Spinal cord (tissue), 10 donors: ENCODE results near the gene PROZ. TPM values are rescaled to one million over a fixed set of nuclear protein-coding genes. Genes with fewer than 3 reads are reported as not detected.

ENCODE experiments used
- DNase-seq, 6 donors: peaks; one replicate each; pipeline versions ENCODE4 v3.0.0 to v3.0.0-alpha.2; 2013 to 2015; ENCODE audit warnings: low spot score in 6 of 6, low read depth in 4 of 6
- H3K27ac ChIP-seq: one replicate; pipeline ENCODE4 v1.5.1; 2013; ENCODE audit warnings: low read depth, low read length, control low read depth
- H3K27me3 ChIP-seq: one replicate; pipeline ENCODE4 v1.6.1; 2013; ENCODE audit warnings: low read length; ENCODE audit not compliant: control insufficient read depth, insufficient read depth
- H3K36me3 ChIP-seq: one replicate; pipeline ENCODE4 v1.6.1; 2013; ENCODE audit warnings: low read length; ENCODE audit not compliant: control insufficient read depth, insufficient read depth
- H3K4me1 ChIP-seq: one replicate; pipeline ENCODE4 v1.6.1; 2013; ENCODE audit warnings: low read length; ENCODE audit not compliant: control insufficient read depth, insufficient read depth
- H3K4me3 ChIP-seq: one replicate; pipeline ENCODE4 v1.5.1; 2013; ENCODE audit warnings: low read depth, low read length, control low read depth
- H3K9me3 ChIP-seq: one replicate; pipeline ENCODE4 v1.6.1; 2013; ENCODE audit warnings: low read length; ENCODE audit not compliant: control insufficient read depth, insufficient read depth
- WGBS: methylation state at CpG from one replicate; pipeline ENCODE4 v1.1.5; 2013; ENCODE audit warnings: missing lambda C conversion rate; ENCODE audit not compliant: insufficient coverage; 5-methylcytosine and 5-hydroxymethylcytosine counted together
- polyA plus RNA-seq, 2 donors: library from polyadenylated mRNA; unstranded; fragments of 120-200 nt; gene quantifications; one replicate each; pipeline ENCODE4 v1.2.1, GENCODE V29; 2013; ENCODE audit not compliant: insufficient read length in 2 of 2
- total RNA-seq, 2 donors: library from RNA; depleted of rRNA in 1 of 2; stranded (reverse); fragments of 120-200 nt in 1 of 2; fragments of >200 nt in 1 of 2; gene quantifications; one replicate each; pipeline versions ENCODE4 v1.2.3 to v1.2.4, GENCODE V29; 2013 to 2014
- donor health status: healthy.

Gene PROZ
- total and polyA plus RNA-seq, 4 donors, result 0.17 to 0.39 TPM; not detected in 2

DNA sequence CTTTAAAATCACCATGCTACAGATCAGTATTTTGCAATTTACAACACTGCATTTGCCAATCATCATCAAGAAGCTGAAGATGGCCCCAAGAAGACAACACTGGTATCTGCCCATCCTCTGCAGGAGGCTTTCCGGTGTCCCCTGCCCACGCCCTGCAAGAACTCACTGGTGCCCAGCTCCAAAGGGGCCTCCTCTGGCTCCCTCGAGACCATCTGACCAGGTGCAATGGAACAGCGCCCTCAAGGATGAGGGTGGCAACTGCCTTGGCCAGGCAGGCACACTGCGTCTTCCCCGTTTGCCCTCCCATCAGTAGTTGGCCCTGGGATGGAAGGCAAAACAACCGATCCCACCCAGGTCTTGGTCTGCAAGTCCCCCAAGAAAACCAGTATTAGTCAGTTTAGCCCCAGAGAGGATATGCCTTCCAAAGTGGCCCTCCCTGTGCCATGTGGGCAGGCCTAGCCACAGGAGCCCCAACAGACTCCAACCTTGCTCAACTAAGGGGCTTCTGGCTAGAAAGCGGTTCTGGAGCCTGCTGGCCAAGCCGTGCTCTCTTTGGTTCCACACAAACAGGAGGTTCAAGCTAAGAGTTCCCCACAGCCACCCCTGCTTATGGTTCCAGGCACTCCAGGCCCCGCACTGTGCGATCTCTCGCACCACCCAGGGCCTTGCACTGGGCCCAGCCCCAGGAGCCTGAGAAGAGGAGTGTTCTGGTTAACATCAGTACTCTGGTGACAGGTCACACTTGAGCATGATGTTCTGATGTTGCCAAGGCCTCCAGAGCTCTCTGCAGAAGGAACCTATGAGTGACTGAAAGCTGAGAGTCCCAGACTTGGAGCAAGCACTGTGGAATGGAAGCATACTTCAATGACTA is 45.3 kb downstream of the PROZ start:
- Histone ChIP-seq H3K4me1 (peaks cover 5% of the 10 kb centered on the region), H3K36me3 (peaks cover 18% of the 10 kb centered on the region), H3K4me3 (no peak overlapping the region), H3K27ac (no peak overlapping the region), H3K9me3 (no peaks in the 10 kb centered on the region), H3K27me3 (no peaks in the 10 kb centered on the region)
- no peak for DNase-seq
- WGBS, result 94% methylated on average over 12 of the region's 12 CpGs

DNA sequence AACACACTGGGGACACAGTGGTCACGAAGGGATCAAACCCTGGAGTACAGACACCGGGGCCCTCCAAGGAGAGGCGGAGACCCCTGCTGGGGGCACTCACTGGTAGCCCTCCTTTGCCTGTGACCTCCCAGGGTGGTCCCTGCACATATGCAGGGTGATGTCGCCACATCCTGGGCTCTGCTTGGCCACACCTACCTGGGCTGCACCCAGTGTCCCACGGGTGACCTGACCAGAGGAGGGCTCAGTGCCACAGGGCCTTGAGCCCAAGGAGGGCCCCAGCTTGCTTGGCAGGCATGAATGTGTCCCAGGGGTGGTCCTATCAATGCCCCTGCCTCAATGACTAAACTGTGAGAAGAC is 45.9 kb downstream of the PROZ start:
- 99% methylated on average over 5 of the region's 5 CpGs for WGBS
- H3K27ac ChIP-seq, result no peak overlapping the region
- H3K27me3 ChIP-seq, result no peaks in the 10 kb centered on the region
- DNase-seq, result no peak
- H3K4me1 ChIP-seq, result peaks cover 5% of the 10 kb centered on the region
- peaks cover 18% of the 10 kb centered on the region for H3K36me3 ChIP-seq
- no peaks in the 10 kb centered on the region for H3K9me3 ChIP-seq
- no peak overlapping the region for H3K4me3 ChIP-seq

DNA sequence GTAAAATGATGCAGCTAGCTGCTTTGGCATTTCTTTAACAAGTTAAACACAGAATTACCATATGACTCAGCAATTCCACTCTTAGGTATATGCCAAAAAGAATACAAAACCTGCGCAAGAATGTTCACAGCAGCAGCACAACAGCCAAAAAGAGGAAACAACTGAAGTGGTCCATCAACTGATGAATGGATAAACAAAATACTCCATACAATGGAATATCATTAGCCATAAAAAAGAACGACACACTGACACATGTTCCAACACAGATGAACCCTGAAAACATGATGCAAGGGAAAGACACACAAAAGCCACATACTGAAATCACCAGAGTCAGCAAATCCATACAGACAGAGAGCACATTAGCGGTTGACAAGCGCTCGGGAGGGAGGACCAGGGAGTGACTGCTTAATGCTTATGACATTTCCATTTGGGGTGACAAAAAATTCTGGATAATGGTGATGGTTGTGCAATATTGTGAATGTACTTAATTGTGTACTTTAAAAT is 47.0 kb downstream of the PROZ start:
- Histone ChIP-seq H3K4me3 (no peak overlapping the region), H3K4me1 (peaks cover 5% of the 10 kb centered on the region)
- 100% methylated on average over 1 of the region's 5 CpGs for WGBS

DNA sequence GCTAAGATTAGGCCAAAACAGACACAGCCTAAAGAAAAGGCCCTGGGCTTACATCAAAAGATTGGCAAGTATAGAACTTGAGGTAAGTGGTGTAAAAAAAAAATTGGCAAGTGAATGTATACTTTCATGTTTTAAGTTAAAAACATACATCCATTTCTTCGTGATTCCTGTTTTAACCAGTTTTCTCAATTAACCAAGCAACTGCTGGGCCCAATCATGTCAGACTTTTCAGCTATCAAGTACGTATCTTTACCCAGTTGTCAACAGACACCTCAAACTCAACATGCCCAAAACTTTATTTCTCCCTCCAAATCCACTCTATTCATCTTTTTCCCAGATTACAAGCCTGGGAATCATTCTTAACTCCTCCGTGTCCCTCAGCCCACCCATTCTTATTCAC is 49.0 kb downstream of the PROZ start:
- H3K4me1 ChIP-seq, result peaks cover 5% of the 10 kb centered on the region
- H3K36me3 ChIP-seq, result peaks cover 22% of the 10 kb centered on the region
- H3K27me3 ChIP-seq, result no peaks in the 10 kb centered on the region
- peak overlapping the region; percentile 88 for H3K4me3 ChIP-seq
- no peak for DNase-seq
- no peaks in the 10 kb centered on the region for H3K9me3 ChIP-seq
- no peak overlapping the region for H3K27ac ChIP-seq
- WGBS, result 46% methylated on average over 3 of the region's 3 CpGs

More for the DNA sequence above, 47.0 kb downstream of the PROZ start:
- Histone ChIP-seq H3K27me3 (no peaks in the 10 kb centered on the region), H3K9me3 (no peaks in the 10 kb centered on the region), H3K36me3 (peaks cover 15% of the 10 kb centered on the region), H3K27ac (no peak overlapping the region)
- no peak for DNase-seq

DNA sequence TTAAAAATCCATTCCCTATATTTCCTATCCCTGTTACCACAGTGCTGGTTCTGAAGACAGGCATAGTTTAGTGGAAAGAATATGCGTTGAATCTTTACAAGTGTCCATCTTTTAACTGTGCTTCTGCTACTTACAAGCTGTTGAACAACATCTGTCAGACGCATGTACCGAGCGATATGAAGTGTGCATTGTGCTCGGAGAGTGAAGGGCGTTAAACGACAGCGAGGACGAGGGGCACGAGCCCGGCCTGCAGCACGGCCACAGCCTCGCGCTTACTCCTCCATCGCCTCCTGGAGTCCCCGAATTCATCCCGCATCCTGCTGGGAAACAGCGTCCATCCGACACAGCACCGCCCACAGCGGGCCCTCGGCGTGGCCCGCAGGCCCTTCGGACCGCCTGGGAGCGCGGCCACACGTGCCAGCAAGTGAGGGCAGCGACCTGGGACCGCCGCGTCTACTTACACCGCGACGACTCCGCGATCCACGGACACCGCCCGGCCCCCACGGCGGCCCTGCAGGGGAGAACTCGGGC is 49.5 kb downstream of the PROZ start:
- Histone ChIP-seq H3K36me3 (peaks cover 22% of the 10 kb centered on the region), H3K4me1 (peaks cover 5% of the 10 kb centered on the region), H3K4me3 (peak overlapping the region; percentile 88), H3K27me3 (no peaks in the 10 kb centered on the region), H3K27ac (peak overlapping the region; percentile 97), H3K9me3 (no peaks in the 10 kb centered on the region)
- under 1% methylated on average over 44 of the region's 44 CpGs for WGBS
- peak in 1 of 6 donors; percentile 51 for DNase-seq

DNA sequence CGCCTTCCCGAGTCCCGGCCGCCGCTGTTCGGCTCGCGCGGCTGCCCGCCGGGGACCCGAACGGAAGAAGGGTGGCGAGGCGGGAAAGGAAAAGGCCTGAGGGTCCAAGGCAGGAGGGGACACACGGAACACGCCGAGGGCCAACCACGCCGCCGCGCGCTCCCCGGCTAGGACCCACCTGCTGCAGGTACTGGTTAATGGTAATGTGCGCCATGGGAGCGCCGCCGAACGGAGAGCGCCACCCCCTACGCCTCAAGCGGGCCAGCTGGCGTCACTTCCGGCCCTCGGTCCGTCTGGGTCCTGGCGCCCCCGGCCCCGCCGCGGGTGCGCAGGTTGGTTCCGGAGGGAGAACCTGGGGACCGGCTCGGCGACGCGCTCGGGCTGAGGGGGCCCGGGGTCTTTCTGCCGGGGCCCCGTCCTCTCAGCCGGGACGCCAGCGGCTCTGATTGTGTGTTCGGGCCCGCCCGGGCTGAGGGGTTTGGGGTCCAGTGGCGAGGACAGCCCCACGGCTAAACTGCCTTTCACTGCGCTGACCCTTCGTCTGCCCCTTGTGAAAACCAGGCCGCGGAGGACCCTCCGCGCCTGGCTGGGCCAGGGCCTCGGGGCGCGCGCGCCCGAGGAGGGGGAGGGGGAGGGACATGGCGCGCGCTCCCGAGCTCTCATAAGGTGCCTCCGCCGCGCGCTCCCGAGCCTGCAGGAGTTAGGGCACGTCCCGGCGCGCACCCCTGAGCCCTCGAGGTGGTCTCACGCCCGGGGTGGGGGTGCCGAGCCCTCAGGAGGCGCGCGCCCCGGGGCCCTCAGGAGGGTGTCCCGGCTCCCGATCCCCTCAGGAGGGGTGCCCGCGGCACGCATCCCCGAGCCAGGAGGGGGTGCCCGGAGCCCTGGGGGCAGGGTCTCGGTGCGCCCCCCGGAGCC is 50.2 kb downstream of the PROZ start, which contains the start of gene PCID2:
TSS of gene PCID2 (minus strand) at position 249 of the 915 bp plus-strand sequence. CDS start at position 214, 35 bp downstream.
- Histone ChIP-seq H3K9me3 (no peaks in the 10 kb centered on the region), H3K36me3 (peaks cover 19% of the 10 kb centered on the region), H3K27ac (peak within 1 kb of the TSS; percentile 97), H3K27me3 (no peaks in the 10 kb centered on the region), H3K4me3 (peak within 1 kb of the TSS; percentile 88), H3K4me1 (peaks cover 5% of the 10 kb centered on the region)
- DNase-seq, result peak; percentile 82 to 98 (median 88)
- WGBS, result 0% methylated on average over 103 of the region's 103 CpGs

DNA sequence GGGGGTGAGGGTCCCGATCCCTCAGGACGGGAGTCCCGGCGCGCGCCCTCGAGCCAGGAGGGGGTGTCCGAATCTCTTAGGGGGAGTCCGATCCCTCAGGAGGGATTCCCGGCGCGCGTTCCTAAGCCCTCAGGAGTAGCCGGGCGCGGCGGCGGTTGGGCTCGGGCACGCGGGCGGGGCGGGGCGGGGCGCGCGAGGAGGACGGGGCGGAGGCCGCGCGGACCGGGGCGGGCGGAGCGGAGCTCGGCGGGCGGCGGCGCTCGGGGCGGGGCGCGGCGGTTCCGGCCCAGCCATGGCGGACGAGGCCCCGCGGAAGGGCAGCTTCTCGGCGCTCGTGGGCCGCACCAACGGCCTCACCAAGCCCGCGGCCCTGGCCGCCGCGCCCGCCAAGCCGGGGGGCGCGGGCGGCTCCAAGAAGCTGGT is 50.9 kb downstream of the PROZ start, which contains the start of gene CUL4A:
TSS of gene CUL4A (plus strand) at position 278 of the 423 bp plus-strand sequence. CDS start at position 293, 15 bp downstream.
- no peaks in the 10 kb centered on the region for H3K9me3 ChIP-seq
- H3K4me3 ChIP-seq, result peak within 1 kb of the TSS; percentile 88
- no peaks in the 10 kb centered on the region for H3K27me3 ChIP-seq
- peaks cover 13% of the 10 kb centered on the region for H3K36me3 ChIP-seq
- under 1% methylated on average over 65 of the region's 66 CpGs for WGBS
- DNase-seq, result peak in 4 of 6 donors; percentile 38 to 90 (median 74)
- peaks cover 5% of the 10 kb centered on the region for H3K4me1 ChIP-seq
- peak within 1 kb of the TSS; percentile 97 for H3K27ac ChIP-seq

DNA sequence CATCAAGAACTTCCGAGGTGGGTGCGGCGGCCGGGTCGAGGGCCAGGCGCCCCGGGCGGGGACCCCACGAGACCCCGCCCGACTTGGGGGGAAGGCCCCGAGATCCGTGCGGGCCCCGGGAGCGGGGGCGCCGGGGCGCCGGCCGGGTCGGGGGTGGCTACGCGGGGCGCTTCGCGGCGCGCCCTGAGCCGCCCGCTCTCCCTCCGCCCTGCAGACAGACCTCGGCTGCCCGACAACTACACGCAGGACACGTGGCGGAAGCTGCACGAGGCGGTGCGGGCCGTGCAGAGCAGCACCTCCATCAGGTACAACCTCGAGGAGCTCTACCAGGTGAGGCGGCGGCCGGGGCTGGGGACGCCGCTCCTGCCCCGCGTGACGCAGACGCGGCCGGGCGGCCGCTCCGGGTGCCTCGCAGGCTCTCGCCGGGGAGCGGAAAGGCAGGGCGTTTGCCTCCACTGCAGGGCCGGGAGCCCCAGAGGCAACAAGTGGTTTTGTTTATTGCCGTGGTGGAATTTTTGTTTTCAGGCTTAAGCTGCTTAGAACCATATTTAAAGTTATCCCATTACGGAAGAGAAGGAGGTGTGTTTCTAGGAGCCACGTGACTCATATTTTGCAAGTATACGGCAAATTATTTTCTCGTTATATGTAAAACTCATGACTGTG is 51.4 kb downstream of the PROZ start:
- peak in 2 of 6 donors; percentile 55 to 68 for DNase-seq
- H3K4me3 ChIP-seq, result peak overlapping the region; percentile 44
- H3K9me3 ChIP-seq, result no peaks in the 10 kb centered on the region
- H3K4me1 ChIP-seq, result peaks cover 4% of the 10 kb centered on the region
- WGBS, result 0% methylated on average over 62 of the region's 67 CpGs
- peaks cover 11% of the 10 kb centered on the region for H3K36me3 ChIP-seq
- H3K27me3 ChIP-seq, result no peaks in the 10 kb centered on the region
- H3K27ac ChIP-seq, result no peak overlapping the region

DNA sequence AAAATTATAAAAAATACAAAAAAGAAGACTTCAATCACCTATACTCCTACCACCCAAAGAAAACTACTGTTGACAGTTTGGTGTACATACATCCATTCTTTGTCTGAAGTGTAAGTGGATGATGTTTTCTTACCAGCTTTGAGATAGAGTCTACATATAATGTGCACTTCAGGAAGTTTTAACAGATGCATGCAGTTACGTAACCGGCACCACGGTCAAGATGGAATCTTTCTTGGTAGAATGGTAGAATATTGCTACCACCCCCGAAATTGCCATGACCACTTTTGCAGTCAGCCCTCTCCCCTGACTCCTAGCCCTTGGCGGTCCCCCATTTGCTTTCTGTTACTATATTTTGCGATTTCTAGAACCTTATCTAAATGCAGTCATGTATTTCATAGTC is 52.4 kb downstream of the PROZ start:
- H3K36me3 ChIP-seq, result peaks cover 11% of the 10 kb centered on the region
- peaks cover 11% of the 10 kb centered on the region for H3K4me1 ChIP-seq
- H3K27me3 ChIP-seq, result no peaks in the 10 kb centered on the region
- no peaks in the 10 kb centered on the region for H3K9me3 ChIP-seq
- H3K27ac ChIP-seq, result no peak overlapping the region
- WGBS, result no CpG with 5 or more reads among the region's 6 CpGs
- DNase-seq, result no peak
- no peak overlapping the region for H3K4me3 ChIP-seq
